Natural killer cell treated with Interleukin-12 subunit alpha and Interleukin-12 subunit beta and Interleukin-15 and Interleukin-18, amount 100 ng/mL, for 72 hours (primary cell): Measurements from ENCODE around the gene GRAMD1A. TPM values are rescaled to one million over a fixed set of nuclear protein-coding genes. Genes with fewer than 3 reads are reported as not detected.
A peak's percentile ranks its signal among the peaks of the same experiment; 100 is the strongest.

Experiments used
- ATAC-seq, 2 donors: fragments of 150-1000 bp; cut with Tn5 transposase in 1 of 2; sonication (Bioruptor Pico), chemical (Tn5 transposase) in 1 of 2; 2 replicates each; pipeline ENCODE4 v1.10.0; 2021
- DNase-seq: peaks from one replicate; pipeline ENCODE4 v3.0.0; 2022; ENCODE audit warnings: low spot score
- H3K27ac Mint-ChIP-seq, 2 donors: 1 replicate in 1 of 2; 2 replicates in 1 of 2; pipeline ENCODE4 v1.8.0; 2022; ENCODE audit warnings: mixed read lengths in 2 of 2, mild to moderate bottlenecking in 1 of 2, moderate library complexity in 1 of 2
- H3K27me3 Mint-ChIP-seq, 2 donors: 1 replicate in 1 of 2; 2 replicates in 1 of 2; pipeline ENCODE4 v1.8.0; 2022; ENCODE audit warnings: mixed read lengths in 2 of 2
- H3K36me3 Mint-ChIP-seq: one replicate; pipeline ENCODE4 v1.8.0; 2022; ENCODE audit warnings: mixed read lengths
- H3K4me1 Mint-ChIP-seq, 2 donors: 1 replicate in 1 of 2; 2 replicates in 1 of 2; pipeline ENCODE4 v1.8.0; 2022; ENCODE audit warnings: low read depth in 2 of 2, mixed read lengths in 2 of 2, mild to moderate bottlenecking in 1 of 2
- H3K4me3 Mint-ChIP-seq: one replicate; pipeline ENCODE4 v1.8.0; 2022; ENCODE audit warnings: mixed read lengths
- H3K9me3 Mint-ChIP-seq: 2 replicates; pipeline ENCODE4 v1.8.0; 2022; ENCODE audit warnings: mixed read lengths
- total RNA-seq, 2 donors: library from RNA; stranded (reverse); gene quantifications; one replicate each; pipeline ENCODE4 v1.2.3, GENCODE V29; 2022

Gene GRAMD1A
- 100 to 1,000 TPM in 1 of 2 donors, 10 to 100 TPM in 1; 57.8 to 106 TPM for total RNA-seq

DNA sequence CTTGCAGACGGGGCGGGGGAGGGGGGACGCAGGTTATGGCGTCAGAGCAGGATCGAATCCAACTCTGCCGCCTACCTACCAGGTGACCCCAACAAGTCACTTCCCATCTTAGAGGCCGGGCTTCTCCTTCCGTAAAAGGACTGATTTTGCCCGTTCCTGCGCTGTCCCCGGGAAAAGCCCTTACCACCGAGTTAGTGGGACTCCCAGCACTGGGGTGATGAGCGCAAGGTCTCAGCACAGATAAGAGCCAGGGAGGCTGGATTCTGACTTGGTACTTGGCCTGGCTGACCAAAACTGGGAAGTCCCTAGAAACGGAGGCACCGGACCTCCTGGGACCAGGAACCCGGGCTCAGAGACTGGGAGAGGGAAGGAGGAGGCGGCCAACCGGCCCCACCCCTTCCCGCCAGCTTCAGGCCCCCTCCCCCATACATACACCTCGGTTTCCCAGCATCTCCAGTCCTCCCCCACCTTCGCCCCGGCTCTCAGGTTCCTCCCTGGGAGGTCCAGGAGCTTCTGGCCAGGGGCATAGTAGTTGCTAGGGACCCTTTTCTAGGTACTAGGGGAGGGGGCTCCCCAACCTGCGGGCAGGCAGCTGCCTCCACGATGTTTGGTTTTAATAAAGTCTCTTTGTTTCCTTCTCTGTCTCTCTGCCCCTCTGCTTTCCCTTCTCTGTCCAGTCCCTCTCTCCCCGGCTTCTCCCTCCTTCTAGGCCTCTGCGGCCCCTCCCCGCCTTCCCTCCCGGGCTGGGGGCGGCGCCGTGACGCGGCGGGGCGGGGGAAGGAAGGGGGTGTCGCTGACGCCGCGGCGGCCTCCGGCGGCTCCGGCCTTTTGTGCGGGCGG lies at the start of gene GRAMD1A:
Gene GRAMD1A, plus strand, starts transcription at position 826 of the 840 bp plus-strand sequence. CDS start 156 bp downstream, outside the sequence.
- Mint-ChIP-seq H3K4me3 (peak within 1 kb of the TSS; percentile 96), H3K9me3 (no peaks in the 10 kb centered on the region), H3K4me1 (peaks cover 45 to 54% of the 10 kb centered on the region in 2 donors), H3K27ac (peak within 1 kb of the TSS; percentile 84 to 91), H3K27me3 (no peaks in the 10 kb centered on the region), H3K36me3 (peaks cover 6% of the 10 kb centered on the region)
- peak; percentile 86 to 89 for ATAC-seq
- peak; percentile 84 for DNase-seq

DNA sequence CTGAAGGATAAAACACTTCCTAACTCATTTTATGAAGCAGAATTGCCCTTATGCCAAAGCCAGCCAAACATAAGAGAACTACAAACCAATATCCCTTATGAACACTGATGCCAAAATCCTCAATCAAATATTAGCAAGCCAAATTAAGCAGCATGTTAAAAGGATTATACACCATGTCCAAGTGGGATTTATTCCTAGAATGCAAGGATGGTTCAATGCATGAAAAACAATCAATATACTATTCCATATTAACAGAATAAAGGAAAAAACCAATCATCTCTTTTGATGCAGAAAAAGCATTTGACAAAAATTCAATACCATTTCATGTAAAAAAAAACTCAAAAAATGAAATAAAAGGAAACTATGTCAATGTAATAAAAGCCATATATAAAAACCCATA lies 47.0 kb upstream of the GRAMD1A start:
- no peak for ATAC-seq
- H3K36me3 Mint-ChIP-seq: peaks cover 74% of the 10 kb centered on the region
- H3K9me3 Mint-ChIP-seq: peaks cover 32% of the 10 kb centered on the region
- H3K27ac Mint-ChIP-seq: no peak overlapping the region
- H3K4me3 Mint-ChIP-seq: no peak overlapping the region
- H3K4me1 Mint-ChIP-seq: peaks cover 0 to 3% of the 10 kb centered on the region in 2 donors
- no peak for DNase-seq
- H3K27me3 Mint-ChIP-seq: no peaks in the 10 kb centered on the region

DNA sequence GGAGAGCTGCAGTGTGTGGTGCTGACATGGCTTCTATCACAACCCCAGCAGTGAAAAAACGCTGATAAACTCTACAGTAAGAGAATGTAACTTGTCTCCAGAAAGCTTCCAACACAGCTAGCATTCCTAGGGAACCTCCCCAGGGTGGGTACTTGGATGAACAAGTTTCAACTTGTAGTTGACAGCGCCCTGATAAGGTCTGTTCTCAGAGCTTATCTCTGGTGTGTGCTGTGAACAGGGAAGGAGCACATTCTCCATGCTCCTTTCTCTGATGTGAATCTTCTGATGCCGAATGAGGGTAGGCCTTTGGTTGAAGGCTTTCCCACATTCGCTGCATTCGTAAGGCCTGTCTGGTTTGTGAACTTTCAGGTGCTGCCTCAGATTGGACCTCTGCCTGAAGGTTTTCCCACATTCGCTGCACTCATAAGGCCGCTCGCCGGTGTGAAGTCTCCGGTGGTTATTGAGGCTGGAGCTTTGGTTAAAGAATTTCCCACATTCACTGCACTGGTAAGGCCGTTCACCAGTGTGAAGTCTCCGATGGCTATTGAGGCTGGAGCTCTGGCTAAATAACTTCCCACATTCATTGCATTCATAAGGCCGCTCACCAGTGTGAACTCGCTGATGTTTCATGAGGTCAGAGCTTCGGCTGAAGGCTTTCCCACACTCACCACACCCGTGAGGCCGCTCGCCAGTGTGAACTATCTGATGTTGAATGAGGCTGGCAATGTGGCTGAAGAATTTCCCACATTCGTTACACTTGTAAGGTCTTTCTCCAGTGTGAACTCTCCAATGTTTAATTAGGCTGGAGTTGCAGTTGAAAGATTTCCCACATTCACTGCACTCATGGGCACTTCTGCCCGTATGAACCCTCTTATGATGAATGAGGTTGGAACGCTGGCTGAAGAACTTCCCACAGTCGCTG lies 42.0 kb upstream of the GRAMD1A start:
- H3K27ac Mint-ChIP-seq: no peak overlapping the region
- DNase-seq (no peak), ATAC-seq (no peak)
- peaks cover 23 to 24% of the 10 kb centered on the region in 2 donors for H3K4me1 Mint-ChIP-seq
- H3K27me3 Mint-ChIP-seq: no peaks in the 10 kb centered on the region
- H3K4me3 Mint-ChIP-seq: no peak overlapping the region
- H3K9me3 Mint-ChIP-seq: peaks cover 44% of the 10 kb centered on the region
- H3K36me3 Mint-ChIP-seq: peaks cover 82% of the 10 kb centered on the region

GRCh38 chr19:34959021-34959420 lies 41.1 kb upstream of the GRAMD1A start:
- Mint-ChIP-seq H3K36me3 (peaks cover 76% of the 10 kb centered on the region), H3K27ac (no peak overlapping the region), H3K4me3 (no peak overlapping the region), H3K27me3 (no peaks in the 10 kb centered on the region), H3K4me1 (peaks cover 26 to 27% of the 10 kb centered on the region in 2 donors), H3K9me3 (peaks cover 44% of the 10 kb centered on the region)
- ATAC-seq: no peak
- DNase-seq: no peak

DNA sequence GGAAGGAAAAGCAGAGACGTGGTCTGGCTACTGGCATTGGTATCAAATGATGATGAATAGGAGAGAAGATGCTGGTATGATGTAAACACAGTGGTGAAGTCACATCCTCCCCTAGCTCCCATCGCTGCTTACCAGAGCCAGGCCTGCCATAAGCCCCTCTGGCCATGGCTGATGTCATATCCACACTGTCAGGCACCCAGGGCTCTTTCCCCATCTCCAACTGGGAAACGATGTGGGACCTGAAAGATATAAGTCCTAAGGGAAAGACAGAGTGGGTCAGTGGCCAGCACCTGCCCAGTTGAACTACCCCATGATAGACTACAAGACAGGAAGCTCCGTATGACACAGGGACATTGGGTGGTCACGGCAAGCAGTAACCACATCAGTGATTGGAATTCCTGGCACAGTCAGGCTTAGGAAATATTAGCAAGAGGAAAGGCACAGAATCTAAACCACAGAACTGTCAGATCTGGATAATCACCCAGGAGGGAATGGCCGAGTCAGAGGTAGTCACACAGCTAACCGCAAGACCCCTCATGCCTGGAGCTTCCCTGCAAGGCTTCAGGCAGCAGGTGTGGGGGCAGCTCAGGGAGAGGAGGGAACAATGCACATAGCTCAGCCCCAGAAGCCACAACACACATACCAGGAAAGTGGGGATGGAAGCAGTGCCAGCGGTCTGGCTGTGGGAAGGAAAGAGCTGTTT lies 39.9 kb upstream of the GRAMD1A start:
- Mint-ChIP-seq H3K4me3 (peak overlapping the region; percentile 8), H3K9me3 (peaks cover 44% of the 10 kb centered on the region), H3K27ac (peak overlapping the region in 1 of 2 donors; percentile 24), H3K36me3 (peaks cover 69% of the 10 kb centered on the region), H3K27me3 (no peaks in the 10 kb centered on the region), H3K4me1 (peaks cover 26 to 27% of the 10 kb centered on the region in 2 donors)
- DNase-seq: no peak
- ATAC-seq: no peak

DNA sequence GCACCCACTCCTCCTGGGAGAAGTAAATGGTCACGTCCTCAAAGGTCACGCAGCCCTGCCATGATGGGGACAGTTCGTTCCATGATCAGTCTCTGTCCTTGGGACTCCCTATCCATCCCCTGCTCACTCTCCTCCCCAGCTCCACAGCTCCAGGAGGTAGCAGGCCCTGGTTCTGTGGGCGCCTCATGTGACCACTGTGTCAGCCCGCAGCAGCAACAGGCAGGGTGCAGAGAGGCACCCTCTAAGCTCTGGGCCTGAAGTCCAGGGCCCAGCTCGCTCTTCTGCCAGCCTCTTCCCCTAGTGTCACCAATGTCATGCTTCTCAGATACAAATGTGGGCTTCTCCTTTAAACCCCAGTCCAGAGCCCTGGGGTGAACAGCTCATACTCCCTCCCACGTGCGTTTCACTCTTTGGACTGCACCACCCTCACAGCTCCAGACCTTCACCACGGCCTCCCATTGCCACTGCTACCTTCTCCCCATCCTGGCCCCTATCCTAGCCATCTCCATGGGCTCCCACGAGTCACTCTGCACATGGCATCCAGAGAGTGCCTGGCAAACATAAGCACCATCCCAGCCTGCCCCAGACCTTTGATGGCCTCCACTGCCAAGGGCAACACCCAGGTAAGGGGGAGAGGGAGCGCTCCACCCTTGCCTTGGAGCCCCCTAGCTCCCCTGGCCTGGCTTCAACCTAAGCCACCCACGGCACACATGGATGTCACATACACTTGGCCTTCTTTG lies 39.0 kb upstream of the GRAMD1A start:
- peaks cover 38% of the 10 kb centered on the region for H3K9me3 Mint-ChIP-seq
- H3K36me3 Mint-ChIP-seq: peaks cover 63% of the 10 kb centered on the region

DNA sequence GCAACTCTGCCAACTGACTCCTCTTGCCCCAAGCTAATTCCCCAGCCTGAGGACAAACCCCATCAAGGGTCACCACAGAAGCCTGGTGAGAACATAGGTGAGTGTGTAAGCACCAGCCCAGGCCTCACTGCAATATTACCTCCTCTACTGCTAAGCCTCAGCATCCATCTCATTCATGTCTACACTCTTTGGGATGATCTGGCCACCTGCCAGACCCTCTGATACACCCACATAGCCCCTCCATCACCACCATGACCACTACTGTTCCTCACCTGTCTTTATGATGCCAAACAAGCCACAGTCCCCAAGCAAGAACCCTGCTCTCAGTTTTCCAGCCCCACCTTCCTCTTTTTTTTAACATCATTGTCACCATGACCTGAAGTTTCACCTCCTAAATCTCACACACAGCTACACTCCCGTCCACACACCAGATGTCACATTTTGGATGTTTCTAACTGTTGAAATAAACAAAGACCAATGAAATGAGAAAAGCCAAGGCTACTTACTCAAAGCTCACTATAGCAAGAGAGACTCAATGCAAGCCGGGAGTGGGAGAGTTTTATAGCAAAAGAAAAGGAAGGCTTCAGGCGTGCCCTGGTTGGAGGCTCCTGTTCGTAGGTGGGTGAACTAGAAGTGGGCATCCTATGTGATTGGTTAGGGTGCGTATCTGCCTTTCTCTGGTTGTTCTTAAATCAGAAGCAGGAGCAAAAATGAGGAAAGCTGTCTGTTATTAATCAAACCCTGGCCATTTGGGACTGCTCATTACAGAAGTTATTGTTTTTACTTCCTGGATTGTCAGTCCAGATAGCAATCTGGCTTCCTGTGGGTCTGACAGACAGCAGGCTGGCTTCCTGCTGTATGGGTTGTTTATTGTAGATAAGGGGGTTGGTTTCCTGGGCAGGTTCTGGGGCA lies 38.1 kb upstream of the GRAMD1A start:
- ATAC-seq (peak in 1 of 2 donors; percentile 40), DNase-seq (no peak)
- Mint-ChIP-seq H3K27me3 (no peaks in the 10 kb centered on the region), H3K27ac (peak overlapping the region; percentile 85 to 91), H3K4me3 (peak overlapping the region; percentile 97), H3K4me1 (peaks cover 26 to 27% of the 10 kb centered on the region in 2 donors), H3K9me3 (peaks cover 38% of the 10 kb centered on the region), H3K36me3 (peaks cover 55% of the 10 kb centered on the region)

More for the DNA sequence above, 39.0 kb upstream of the GRAMD1A start:
- DNase-seq (no peak), ATAC-seq (no peak)
- Mint-ChIP-seq H3K27me3 (no peaks in the 10 kb centered on the region), H3K4me3 (no peak overlapping the region), H3K4me1 (peaks cover 26 to 27% of the 10 kb centered on the region in 2 donors), H3K27ac (peak overlapping the region; percentile 48 to 85)

DNA sequence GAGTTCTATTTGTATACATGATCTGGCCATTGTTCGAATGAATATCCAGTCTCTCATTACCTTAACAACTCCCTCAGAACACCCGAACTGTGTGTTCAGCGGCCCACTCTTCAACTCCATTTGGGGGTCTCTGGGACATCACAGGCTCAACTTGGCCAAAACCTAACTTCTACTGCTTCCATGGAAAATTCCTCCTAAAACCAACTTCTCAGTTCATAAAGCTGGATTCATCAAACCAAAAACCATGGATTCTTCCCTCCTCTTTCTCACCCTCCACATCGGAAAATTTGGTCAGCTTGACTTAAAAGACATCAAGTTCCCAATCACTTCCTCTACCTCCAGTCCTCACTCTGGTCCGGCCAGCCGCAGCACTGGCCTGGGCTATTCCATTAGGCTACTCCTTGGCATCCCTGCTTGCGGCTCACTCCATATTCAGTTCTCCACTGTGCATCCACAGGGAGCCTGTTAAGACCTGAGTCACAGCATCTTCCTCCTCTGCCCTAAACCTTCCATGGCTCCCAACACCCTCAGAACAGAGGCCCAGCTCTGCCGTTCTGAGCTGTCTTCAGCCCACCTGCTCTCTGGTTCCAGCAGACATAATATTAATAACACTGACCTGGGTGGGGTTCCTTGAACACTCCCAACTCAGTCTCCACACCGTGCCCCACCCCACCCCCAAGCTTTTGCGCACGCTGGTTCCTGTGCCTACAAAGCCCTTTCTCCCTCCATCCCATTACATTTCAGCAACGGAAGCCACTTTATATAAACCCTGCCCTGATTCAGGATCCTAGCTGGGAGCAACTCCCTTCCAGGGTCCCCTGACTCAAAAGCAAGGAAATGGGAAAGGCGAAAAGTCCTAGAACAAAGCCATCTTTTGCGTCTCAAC lies 37.2 kb upstream of the GRAMD1A start:
- Mint-ChIP-seq H3K4me1 (peaks cover 26 to 27% of the 10 kb centered on the region in 2 donors), H3K27ac (peak overlapping the region; percentile 85 to 91), H3K27me3 (no peaks in the 10 kb centered on the region), H3K4me3 (peak overlapping the region; percentile 97), H3K36me3 (peaks cover 50% of the 10 kb centered on the region), H3K9me3 (peaks cover 35% of the 10 kb centered on the region)
- ATAC-seq (no peak), DNase-seq (no peak)

GRCh38 chr19:34963573-34964406 lies 36.3 kb upstream of the GRAMD1A start, which contains the start of gene ZNF792:
Gene ZNF792 (minus strand): TSS chr19:34964229. CDS start chr19:34963662, 567 bp downstream.
- Mint-ChIP-seq H3K36me3 (peaks cover 42% of the 10 kb centered on the region), H3K9me3 (peaks cover 28% of the 10 kb centered on the region), H3K4me1 (peaks cover 26 to 27% of the 10 kb centered on the region in 2 donors), H3K27me3 (no peaks in the 10 kb centered on the region), H3K4me3 (peak within 1 kb of the TSS; percentile 97), H3K27ac (peak within 1 kb of the TSS; percentile 85 to 91)
- peak; percentile 86 to 88 for ATAC-seq
- peak; percentile 75 for DNase-seq

- DNase-seq (no peak), ATAC-seq (no peak)
- H3K4me1 Mint-ChIP-seq: peaks cover 26 to 27% of the 10 kb centered on the region in 2 donors
- H3K9me3 Mint-ChIP-seq: peaks cover 21% of the 10 kb centered on the region
- H3K4me3 Mint-ChIP-seq: peak overlapping the region; percentile 48
- H3K36me3 Mint-ChIP-seq: peaks cover 34% of the 10 kb centered on the region
- H3K27ac Mint-ChIP-seq: peak overlapping the region in 1 of 2 donors; percentile 37
- H3K27me3 Mint-ChIP-seq: no peaks in the 10 kb centered on the region
Observed at GRCh38 chr19:34964598-34964997, 35.5 kb upstream of the GRAMD1A start.
